H1 (cell line): ENCODE results near the gene CDC5L.

Source experiments
- ATF3 ChIP-seq: IDR thresholded peaks from 2 replicates; pipeline ENCODE4 v1.6.1; 2011; ENCODE audit warnings: low read depth, mild to moderate bottlenecking, low read length; ENCODE audit not compliant: insufficient read depth
- CTCF ChIP-seq, 3 experiments: IDR thresholded peaks; 1 replicate in 2 of 3; 2 replicates in 1 of 3; pipeline versions ENCODE4 v1.5.1 to v1.6.1; 2011; ENCODE audit warnings: low read length in 3 of 3, mild to moderate bottlenecking in 3 of 3, inconsistent platforms in 2 of 3, low read depth in 1 of 3, moderate library complexity in 1 of 3; ENCODE audit not compliant: insufficient read depth in 1 of 3; ENCODE audit errors: control extremely low read depth in 1 of 3
- MAX ChIP-seq: IDR thresholded peaks from 2 replicates; pipeline ENCODE4 v1.6.1; 2012; ENCODE audit warnings: inconsistent platforms
- POLR2A ChIP-seq, 2 experiments: IDR thresholded peaks; 1 replicate in 1 of 2; 2 replicates in 1 of 2; pipeline ENCODE4 v1.6.1; 2011; ENCODE audit warnings: low read depth in 2 of 2, low read length in 2 of 2, mild to moderate bottlenecking in 2 of 2; ENCODE audit errors: control extremely low read depth in 1 of 2
- RAD21 ChIP-seq, 2 experiments: IDR thresholded peaks in 1 of 2; conservative IDR thresholded peaks in 1 of 2; 2 replicates each; pipeline ENCODE4 v1.6.1; 2011; ENCODE audit warnings: low read depth in 2 of 2, low read length in 2 of 2, improper control_type of control experiment in 1 of 2, inconsistent platforms in 1 of 2, mild to moderate bottlenecking in 1 of 2, moderate library complexity in 1 of 2
- RFX5 ChIP-seq: IDR thresholded peaks from 2 replicates; pipeline ENCODE4 v1.6.1; 2011; ENCODE audit warnings: low read depth, low read length, improper control_type of control experiment, borderline replicate concordance

- TF ChIP-seq CTCF (IDR thresholded peaks at IDR 0.05; ENCODE audit: control extremely low read depth in 1 of 3, insufficient read depth in 1 of 3, low read depth in 1 of 3, low read length in 3 of 3) (no peak), RFX5 (no peak), POLR2A (IDR thresholded peaks at IDR 0.05; ENCODE audit: control extremely low read depth in 1 of 2, low read depth in 2 of 2, low read length in 2 of 2) (no peak), ATF3 (no peak), MAX (no peak), RAD21 (IDR thresholded peaks at IDR 0.05 in 1 of 2, conservative IDR thresholded peaks at IDR 0.05 in 1 of 2; ENCODE audit: low read depth in 2 of 2, low read length in 2 of 2) (no peak)
Measured at GRCh38 chr6:44404715-44405099, 17.2 kb downstream of the CDC5L start.
